GM21390 (cell line): ENCODE measurements around the gene CD164L2.

Source experiments
- ATAC-seq: cut with Tn5 transposase; IDR thresholded peaks from one replicate; pipeline ENCODE4 v1.9.1; 2021; ENCODE audit not compliant: unreplicated experiment

The CD164L2 gene

DNA sequence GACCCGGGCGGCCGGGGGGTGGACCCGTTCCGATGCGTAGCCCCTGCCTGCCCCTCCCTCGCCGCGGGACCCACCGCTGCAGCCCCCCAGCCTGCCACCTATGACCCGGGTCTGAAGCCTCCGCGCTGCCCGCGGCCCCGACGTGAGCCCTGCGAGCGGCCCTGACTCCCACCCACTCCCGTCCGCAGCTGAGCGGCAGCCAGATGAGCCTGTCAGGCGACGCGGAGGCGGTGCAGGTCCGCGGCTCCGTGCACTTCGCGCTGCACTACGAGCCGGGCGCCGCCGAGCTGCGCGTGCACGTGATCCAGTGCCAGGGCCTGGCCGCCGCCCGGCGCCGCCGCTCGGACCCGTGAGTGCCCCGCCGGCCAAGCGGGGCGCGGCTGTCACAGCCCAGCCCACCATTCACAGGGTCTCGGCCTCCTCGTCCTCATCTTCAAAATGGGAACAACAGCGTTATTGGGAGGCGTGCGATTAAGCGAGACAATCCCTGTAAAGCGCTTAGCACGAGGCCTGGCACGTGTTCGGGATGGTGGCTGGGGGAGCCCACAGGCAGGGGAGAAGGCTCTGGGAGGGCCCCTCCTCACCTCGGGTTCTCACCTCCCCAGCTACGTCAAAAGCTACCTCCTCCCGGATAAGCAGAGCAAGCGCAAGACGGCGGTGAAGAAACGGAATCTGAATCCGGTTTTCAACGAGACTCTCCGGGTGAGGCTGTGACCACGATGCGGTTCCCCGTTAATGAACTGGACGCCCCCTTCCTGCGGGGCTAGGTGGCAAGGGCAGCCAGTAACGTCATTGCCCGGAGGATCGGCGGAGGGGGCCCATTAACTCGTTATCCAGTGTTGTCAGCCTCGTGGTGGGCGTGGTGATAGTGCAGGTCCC is 33.1 kb downstream of the CD164L2 start:
- no peak for ATAC-seq

DNA sequence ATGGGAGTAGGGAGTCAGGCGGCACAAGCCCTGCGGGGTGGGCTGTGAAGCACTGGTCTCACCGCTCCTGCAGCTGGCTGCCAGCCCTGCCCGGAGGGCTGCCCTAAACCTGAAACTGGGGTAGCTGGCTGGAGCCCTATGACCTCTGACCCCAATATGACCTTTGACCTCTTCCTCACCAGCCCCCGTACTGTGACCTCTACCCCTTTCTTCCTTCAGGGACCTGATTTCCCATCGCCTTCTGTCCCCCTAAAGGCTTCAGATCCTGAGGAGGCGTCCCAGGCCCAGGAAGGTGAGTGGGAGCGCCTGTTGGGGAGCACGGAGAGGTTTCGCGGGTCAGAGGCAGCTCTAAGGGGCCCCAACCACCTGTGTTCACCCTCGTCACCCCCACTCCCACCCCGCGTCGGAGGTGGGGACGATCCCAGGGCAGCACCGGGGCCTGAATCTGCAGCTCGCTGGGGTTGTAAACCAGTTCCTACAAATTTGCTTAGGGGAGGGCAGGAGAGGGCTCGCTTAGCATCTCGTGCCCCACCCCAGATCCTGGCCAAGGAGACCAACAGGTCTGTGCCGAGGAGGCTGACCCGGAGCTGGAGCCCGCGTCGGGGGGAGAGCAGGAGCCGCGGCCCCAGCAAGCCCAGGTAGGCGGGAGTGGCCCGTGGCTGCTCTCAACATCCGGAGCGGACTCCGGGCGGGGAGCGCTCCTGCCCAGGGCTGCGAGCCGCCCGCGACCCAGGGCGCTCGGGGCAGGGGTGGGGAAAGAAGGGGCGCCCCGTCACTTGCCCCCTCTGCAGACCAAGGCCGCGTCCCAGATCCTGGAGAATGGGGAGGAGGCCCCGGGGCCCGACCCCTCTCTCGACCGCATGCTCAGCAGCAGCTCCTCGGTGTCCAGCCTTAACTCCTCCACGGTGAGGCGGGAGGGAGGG is 34.0 kb downstream of the CD164L2 start:
- no peak for ATAC-seq

DNA sequence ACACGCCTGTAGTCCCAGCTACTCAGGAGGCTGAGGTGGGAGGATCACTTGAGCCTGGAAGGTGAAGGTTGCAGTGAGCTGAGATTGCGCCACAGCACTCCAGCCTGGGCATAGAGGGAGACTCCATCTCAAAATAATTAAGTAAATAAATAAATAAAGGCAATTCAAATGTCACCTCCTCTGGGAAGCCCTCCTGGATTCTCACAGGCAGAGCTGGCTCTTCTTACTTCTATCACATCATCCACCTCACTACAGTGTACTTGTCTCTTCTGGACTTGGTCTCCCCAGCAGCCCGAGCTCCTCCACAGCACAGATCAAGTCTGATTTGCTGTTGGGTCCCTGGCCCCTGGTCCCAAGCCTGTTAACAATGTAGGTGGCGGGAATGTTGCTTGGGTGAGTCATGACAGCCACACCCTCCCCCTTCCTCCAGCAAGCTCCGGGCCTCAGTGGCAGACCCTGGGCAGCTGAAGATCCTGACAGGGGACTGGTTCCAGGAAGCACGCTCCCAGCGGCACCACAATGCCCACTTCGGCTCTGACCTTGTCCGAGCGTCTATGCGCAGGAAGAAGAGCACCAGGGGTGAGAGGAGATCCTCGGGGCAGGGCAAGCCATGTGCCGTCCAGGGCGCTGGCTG is 36.0 kb downstream of the CD164L2 start:
- ATAC-seq = no peak

- no peak for ATAC-seq
These were observed 36.8 kb downstream of the CD164L2 start for GRCh38 chr1:27346357-27346756.

DNA sequence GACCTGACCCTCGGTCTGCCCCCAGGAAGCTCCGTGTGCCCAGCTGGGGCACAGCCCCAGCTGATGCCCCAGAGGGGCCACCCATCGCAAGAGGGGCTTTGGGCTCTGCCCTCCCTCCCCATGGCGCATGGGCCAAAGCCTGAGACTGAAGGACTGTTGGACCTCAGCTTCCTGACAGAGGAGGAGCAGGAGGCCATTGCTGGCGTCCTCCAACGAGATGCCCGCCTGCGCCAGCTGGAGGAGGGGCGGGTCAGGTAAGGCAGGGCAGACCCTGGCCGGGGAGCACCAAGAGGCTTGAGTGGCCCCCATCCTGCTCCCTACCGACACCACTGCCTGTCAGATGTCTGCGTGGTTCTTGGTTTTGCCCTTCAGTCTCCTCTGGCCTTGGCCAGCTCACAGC is 37.9 kb downstream of the CD164L2 start:
- ATAC-seq = no peak

DNA sequence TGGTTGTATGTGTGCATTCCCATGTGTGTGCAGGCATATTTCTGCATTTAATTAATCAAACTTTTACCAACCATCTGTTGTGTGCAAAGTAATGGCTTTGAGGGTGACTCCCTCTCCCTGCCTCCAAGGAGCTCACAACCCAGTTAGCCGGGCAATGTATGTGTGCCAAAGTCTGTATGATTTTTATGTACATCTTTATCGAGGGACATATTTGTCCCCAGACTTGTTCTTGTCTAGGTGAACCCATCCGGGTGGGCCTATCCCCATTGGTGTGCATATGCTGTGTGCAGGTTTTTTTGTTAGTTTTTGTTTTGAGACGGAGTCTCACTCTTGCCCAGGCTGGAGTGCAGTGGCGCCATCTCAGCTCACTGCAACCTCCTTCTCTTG is 39.5 kb downstream of the CD164L2 start:
- no peak for ATAC-seq

- ATAC-seq = no peak
These were observed 40.1 kb downstream of the CD164L2 start for GRCh38 chr1:27342778-27343638.

DNA sequence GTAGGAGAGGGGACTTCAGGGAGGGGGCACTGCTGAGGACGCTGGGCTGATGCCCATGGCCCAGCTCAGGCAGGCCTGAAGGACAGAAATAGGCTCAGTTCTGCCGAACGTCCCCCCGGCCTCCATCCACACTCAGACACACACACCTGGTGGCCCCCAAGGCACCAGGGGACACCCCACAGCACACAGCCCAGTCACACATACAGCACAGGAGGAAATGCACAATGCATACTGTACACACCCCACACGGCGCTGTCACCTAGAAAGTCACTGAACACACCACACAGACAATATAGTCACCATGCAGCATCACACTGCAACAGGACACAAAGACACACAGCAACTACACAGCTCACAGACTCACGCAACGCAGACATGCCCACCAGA is 40.7 kb downstream of the CD164L2 start:
- no peak for ATAC-seq

DNA sequence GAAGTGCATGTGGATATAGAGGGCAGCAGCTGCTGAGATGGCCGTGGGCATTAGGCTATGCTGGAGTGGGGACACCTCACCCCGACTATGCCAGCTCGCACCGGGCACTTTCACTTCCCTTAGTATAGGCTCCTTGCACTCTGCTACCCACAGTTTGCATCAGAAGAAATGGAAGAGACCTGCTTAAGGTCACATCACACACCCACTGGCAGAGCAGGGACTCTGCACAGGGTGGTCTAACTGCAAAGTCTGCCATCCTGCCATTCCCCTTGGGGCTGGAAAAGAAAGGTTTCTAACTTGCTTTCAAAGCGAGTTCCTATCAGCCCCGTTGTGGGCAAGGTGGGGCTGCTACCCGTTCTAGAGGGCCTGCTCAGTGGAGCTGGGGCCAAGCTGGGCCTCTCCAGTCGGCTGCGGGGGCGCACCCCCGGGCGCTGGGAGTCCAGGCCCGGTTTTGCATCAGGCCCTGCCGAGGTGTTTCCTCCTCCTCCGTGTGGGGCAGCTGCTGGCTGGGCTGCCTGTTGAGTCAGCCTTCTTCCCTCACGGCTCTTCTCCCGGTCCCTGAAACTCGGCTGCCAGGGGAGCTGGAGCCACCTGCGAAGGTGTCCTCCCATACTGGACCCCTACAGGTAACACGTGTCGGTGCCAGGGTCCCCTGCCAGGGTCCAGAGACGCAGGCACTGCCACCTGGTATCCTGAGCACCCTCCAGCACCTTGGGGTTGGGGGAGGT is 41.4 kb downstream of the CD164L2 start, which contains the start of gene SYTL1:
Gene SYTL1 (plus strand): TSS at position 498 of the 728 bp plus-strand sequence. CDS start 3,313 bp downstream, outside the sequence.
- peak; percentile 56 for ATAC-seq

GRCh38 chr1:27339213-27339612 is 43.9 kb downstream of the CD164L2 start:
- ATAC-seq = no peak

GRCh38 chr1:27338751-27339150 is 44.4 kb downstream of the CD164L2 start:
- no peak for ATAC-seq

- ATAC-seq = no peak
These were observed 46.4 kb downstream of the CD164L2 start for GRCh38 chr1:27336756-27337155.

DNA sequence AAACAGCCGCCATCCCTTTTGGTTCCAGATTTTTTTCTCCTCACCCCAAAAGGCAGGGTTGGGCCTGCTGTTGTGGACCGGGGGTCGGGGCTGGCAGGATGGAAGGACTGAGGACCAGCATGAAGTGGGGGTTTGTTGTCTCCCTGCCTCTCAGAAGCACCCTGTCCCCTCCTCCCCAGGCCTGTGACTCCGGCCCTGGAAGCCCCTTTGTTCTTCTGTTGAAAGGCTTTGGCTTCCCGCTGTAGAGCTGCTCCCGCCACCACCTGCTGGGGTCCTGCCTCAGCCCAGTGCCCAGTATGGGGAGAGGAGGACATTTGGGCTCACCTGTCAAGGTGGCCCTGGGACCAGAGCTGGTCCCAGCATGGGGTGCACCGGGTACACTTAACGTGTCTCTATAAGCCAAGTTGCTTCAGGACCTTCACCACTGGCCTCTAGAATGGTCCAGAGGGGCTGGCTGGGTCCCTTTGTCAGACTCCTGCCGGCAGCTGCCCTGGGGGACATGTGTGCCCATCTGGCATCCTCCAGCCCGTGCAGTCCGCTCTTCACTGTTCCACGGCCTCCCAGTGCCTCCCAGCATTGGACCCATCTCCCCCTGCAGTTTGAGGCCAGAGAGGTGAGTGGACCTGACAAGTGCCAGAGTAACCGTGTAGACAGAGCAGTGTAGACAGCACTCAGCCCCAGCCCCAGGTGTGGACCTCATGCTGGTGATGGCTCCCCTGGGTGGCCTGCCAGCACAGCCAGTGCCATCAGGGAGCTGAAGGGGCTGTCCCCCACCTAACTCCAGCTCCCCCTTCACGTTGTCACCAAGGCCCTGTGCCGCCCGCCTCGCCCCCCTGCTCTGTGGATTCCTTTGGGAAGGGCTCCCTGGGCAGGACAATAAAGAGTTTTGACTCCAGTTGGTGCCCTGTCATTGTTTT is 47.4 kb downstream of the CD164L2 start:
- ATAC-seq = no peak

GRCh38 chr1:27333717-27334279 is 49.3 kb downstream of the CD164L2 start:
- no peak for ATAC-seq

- ATAC-seq = no peak
These were observed 50.4 kb downstream of the CD164L2 start for GRCh38 chr1:27332536-27333281.

- ATAC-seq = no peak
These were observed 51.2 kb downstream of the CD164L2 start for GRCh38 chr1:27331922-27332321.

- ATAC-seq = no peak
These were observed 51.7 kb downstream of the CD164L2 start for GRCh38 chr1:27331426-27331825.

- ATAC-seq = no peak
These were observed 52.3 kb downstream of the CD164L2 start for GRCh38 chr1:27330786-27331185.
